AG09319 (cell line): ENCODE data around the gene RPA3.

Experiments
- DNase-seq: peaks from one replicate; pipeline ENCODE4 v3.0.0-alpha.2; 2010; ENCODE audit warnings: low read depth; ENCODE audit errors: extremely low read depth
- CTCF ChIP-seq: IDR thresholded peaks from 2 replicates; pipeline ENCODE4 v1.5.1; 2011; ENCODE audit warnings: low read depth, mild to moderate bottlenecking, inconsistent platforms, low read length, moderate library complexity

RPA3 gene

GRCh38 chr7:7756577-7756976 lies 38.2 kb upstream of the RPA3 start:
- no peak for TF ChIP-seq CTCF
- no peak for DNase-seq

- no peak for TF ChIP-seq CTCF
- no peak for DNase-seq
These were observed 33.1 kb upstream of the RPA3 start for GRCh38 chr7:7751243-7752092.

- TF ChIP-seq CTCF = no peak
These were observed 32.3 kb upstream of the RPA3 start for GRCh38 chr7:7750571-7751242.

GRCh38 chr7:7746458-7746857 lies 28.1 kb upstream of the RPA3 start:
- no peak for TF ChIP-seq CTCF
- no peak for DNase-seq

More at GRCh38 chr7:7750571-7751242, 32.3 kb upstream of the RPA3 start:
- no peak for DNase-seq

- TF ChIP-seq CTCF = no peak
- no peak for DNase-seq
These were observed 27.6 kb upstream of the RPA3 start for GRCh38 chr7:7745966-7746365.

- no peak for TF ChIP-seq CTCF
These were observed 26.9 kb upstream of the RPA3 start for GRCh38 chr7:7745258-7745657.

GRCh38 chr7:7742223-7742622 lies 23.8 kb upstream of the RPA3 start:
- TF ChIP-seq CTCF = no peak
- DNase-seq = no peak

More at GRCh38 chr7:7745258-7745657, 26.9 kb upstream of the RPA3 start:
- DNase-seq = no peak
